GM12878 (cell line): ENCODE results near the gene DENND1A.

ENCODE experiments used
- EP300 ChIP-seq, 2 experiments: fragments of 150-350 bp in 1 of 2; IDR thresholded peaks; 2 replicates each; pipeline ENCODE4 v1.6.1; 2011 to 2012; ENCODE audit warnings: low read depth in 2 of 2, low read length in 2 of 2, borderline replicate concordance in 1 of 2, improper control_type of control experiment in 1 of 2, inconsistent platforms in 1 of 2; ENCODE audit not compliant: control insufficient read depth in 1 of 2
- HCFC1 ChIP-seq: fragments of 150-350 bp; IDR thresholded peaks from 2 replicates; pipeline ENCODE4 v1.6.1; 2014; ENCODE audit warnings: low read length
- IKZF1 ChIP-seq: fragments of 450-650 bp; conservative IDR thresholded peaks from 2 replicates; pipeline ENCODE4 v1.6.1; 2017; ENCODE audit warnings: antibody characterized with exemption, mild to moderate bottlenecking
- NRF1 ChIP-seq: conservative IDR thresholded peaks from 2 replicates; pipeline ENCODE4 v1.6.1; 2011; ENCODE audit warnings: mild to moderate bottlenecking, low read depth, low read length, improper control_type of control experiment
- POLR2A ChIP-seq: IDR thresholded peaks from 2 replicates; pipeline ENCODE4 v1.6.1; 2011; ENCODE audit warnings: low read depth, mild to moderate bottlenecking, low read length

DNA sequence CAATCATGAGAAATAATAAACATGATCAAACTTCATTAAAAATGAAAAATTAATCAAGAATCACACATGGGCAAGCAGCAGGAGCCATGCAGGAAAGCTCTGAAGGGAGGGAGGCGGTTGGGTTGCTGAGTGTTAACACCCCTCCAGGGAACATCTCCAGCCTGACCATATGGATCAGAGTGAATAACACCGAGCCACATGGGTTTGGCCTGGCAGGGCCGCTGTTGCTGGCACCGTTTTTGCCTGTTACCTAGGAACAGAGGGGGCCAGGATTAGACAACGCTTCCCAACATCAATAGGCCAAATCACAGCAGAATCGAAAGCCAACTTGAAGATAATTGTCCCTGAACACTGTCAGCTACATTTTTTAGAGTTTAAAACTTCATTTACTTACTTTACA lies 160.2 kb downstream of the DENND1A start:
- TF ChIP-seq POLR2A (no peak), EP300 (IDR thresholded peaks at IDR 0.05; ENCODE audit: borderline replicate concordance in 1 of 2, control insufficient read depth in 1 of 2, low read depth in 2 of 2, low read length in 2 of 2) (no peak), HCFC1 (no peak), NRF1 (no peak), IKZF1 (no peak)
